Measurements from ENCODE around the gene DDX59.
"Not testable (repeated sequence)": the region's sequence is repeated elsewhere in the genome, so short reads cannot be mapped to it uniquely, and the experiment has no call there.

DDX59 gene

GRCh38 chr1:200640963-200641401 is 28.7 kb downstream of the DDX59 start:
- DNase-seq (ENCODE audit: low read depth, low spot score) = no peak
- Histone ChIP-seq H3K9ac (ENCODE audit: insufficient read length, low read depth) (no peak overlapping the region), H3K4me1 (ENCODE audit: insufficient read depth, insufficient read length) (peaks cover 2% of the 10 kb centered on the region), H3K27me3 (ENCODE audit: insufficient read depth, insufficient read length) (no peaks in the 10 kb centered on the region), H3K9me3 (ENCODE audit: insufficient read depth, low read length) (no peaks in the 10 kb centered on the region), H3K36me3 (ENCODE audit: insufficient read depth, insufficient read length, low read length) (peaks cover 6% of the 10 kb centered on the region), H3K4me3 (ENCODE audit: insufficient read length, low read depth) (no peak overlapping the region)
- no peak for TF ChIP-seq ZNF274 (IDR thresholded peaks at IDR 0.05; ENCODE audit: low read depth, low read length)

- Histone ChIP-seq H3K4me1 (ENCODE audit: insufficient read depth, insufficient read length) (peaks cover 2% of the 10 kb centered on the region), H3K27me3 (ENCODE audit: insufficient read depth, insufficient read length) (no peaks in the 10 kb centered on the region), H3K9ac (ENCODE audit: insufficient read length, low read depth) (no peak overlapping the region), H3K4me3 (ENCODE audit: insufficient read length, low read depth) (no peak overlapping the region), H3K9me3 (ENCODE audit: insufficient read depth, low read length) (no peaks in the 10 kb centered on the region), H3K36me3 (ENCODE audit: insufficient read depth, insufficient read length, low read length) (peaks cover 4% of the 10 kb centered on the region)
- TF ChIP-seq SUZ12 (IDR thresholded peaks at IDR 0.05; ENCODE audit: extremely low read depth, insufficient read depth, insufficient read length) (no peak), ZNF274 (IDR thresholded peaks at IDR 0.05; ENCODE audit: low read depth, low read length) (no peak), YY1 (IDR thresholded peaks at IDR 0.05; ENCODE audit: insufficient read depth, insufficient read length) (no peak)
- no peak for DNase-seq (ENCODE audit: low read depth, low spot score)
Observed at GRCh38 chr1:200640373-200640962, 29.2 kb downstream of the DDX59 start.

- H3K36me3 ChIP-seq (ENCODE audit: insufficient read depth, insufficient read length, low read length) = no peaks in the 10 kb centered on the region
- no peaks in the 10 kb centered on the region for H3K9me3 ChIP-seq (ENCODE audit: insufficient read depth, low read length)
- peaks cover 2% of the 10 kb centered on the region for H3K4me1 ChIP-seq (ENCODE audit: insufficient read depth, insufficient read length)
- no peak for TF ChIP-seq ZNF274 (IDR thresholded peaks at IDR 0.05; ENCODE audit: low read depth, low read length)
- no peak for TF ChIP-seq YY1 (IDR thresholded peaks at IDR 0.05; ENCODE audit: insufficient read depth, insufficient read length)
- no peak for TF ChIP-seq SUZ12 (IDR thresholded peaks at IDR 0.05; ENCODE audit: extremely low read depth, insufficient read depth, insufficient read length)
- no peak for DNase-seq (ENCODE audit: low read depth, low spot score)
- H3K4me3 ChIP-seq (ENCODE audit: insufficient read length, low read depth) = no peak overlapping the region
- no peaks in the 10 kb centered on the region for H3K27me3 ChIP-seq (ENCODE audit: insufficient read depth, insufficient read length)
- no peak overlapping the region for H3K9ac ChIP-seq (ENCODE audit: insufficient read length, low read depth)
Observed at GRCh38 chr1:200638073-200638472, 31.6 kb downstream of the DDX59 start.

GRCh38 chr1:200636681-200637080 is 33.0 kb downstream of the DDX59 start:
- Histone ChIP-seq H3K9me3 (ENCODE audit: insufficient read depth, low read length) (no peaks in the 10 kb centered on the region), H3K36me3 (ENCODE audit: insufficient read depth, insufficient read length, low read length) (no peaks in the 10 kb centered on the region), H3K27me3 (ENCODE audit: insufficient read depth, insufficient read length) (no peaks in the 10 kb centered on the region), H3K9ac (ENCODE audit: insufficient read length, low read depth) (no peak overlapping the region), H3K4me3 (ENCODE audit: insufficient read length, low read depth) (no peak overlapping the region), H3K4me1 (ENCODE audit: insufficient read depth, insufficient read length) (peaks cover 2% of the 10 kb centered on the region)
- no peak for TF ChIP-seq ZNF274 (IDR thresholded peaks at IDR 0.05; ENCODE audit: low read depth, low read length)
- no peak for TF ChIP-seq YY1 (IDR thresholded peaks at IDR 0.05; ENCODE audit: insufficient read depth, insufficient read length)
- no peak for TF ChIP-seq SUZ12 (IDR thresholded peaks at IDR 0.05; ENCODE audit: extremely low read depth, insufficient read depth, insufficient read length)
- DNase-seq (ENCODE audit: low read depth, low spot score) = no peak

GRCh38 chr1:200634261-200635122 is 35.2 kb downstream of the DDX59 start:
- Histone ChIP-seq H3K4me1 (ENCODE audit: insufficient read depth, insufficient read length) (no peaks in the 10 kb centered on the region), H3K4me3 (ENCODE audit: insufficient read length, low read depth) (no peak overlapping the region), H3K27me3 (ENCODE audit: insufficient read depth, insufficient read length) (no peaks in the 10 kb centered on the region), H3K36me3 (ENCODE audit: insufficient read depth, insufficient read length, low read length) (no peaks in the 10 kb centered on the region), H3K9me3 (ENCODE audit: insufficient read depth, low read length) (no peaks in the 10 kb centered on the region), H3K9ac (ENCODE audit: insufficient read length, low read depth) (no peak overlapping the region)
- no peak for DNase-seq (ENCODE audit: low read depth, low spot score)
- TF ChIP-seq YY1 (IDR thresholded peaks at IDR 0.05; ENCODE audit: insufficient read depth, insufficient read length) = no peak
- no peak for TF ChIP-seq ZNF274 (IDR thresholded peaks at IDR 0.05; ENCODE audit: low read depth, low read length)
- TF ChIP-seq SUZ12 (IDR thresholded peaks at IDR 0.05; ENCODE audit: extremely low read depth, insufficient read depth, insufficient read length) = no peak

- Histone ChIP-seq H3K4me3 (ENCODE audit: insufficient read length, low read depth) (no peak overlapping the region), H3K4me1 (ENCODE audit: insufficient read depth, insufficient read length) (no peaks in the 10 kb centered on the region), H3K27me3 (ENCODE audit: insufficient read depth, insufficient read length) (no peaks in the 10 kb centered on the region), H3K9me3 (ENCODE audit: insufficient read depth, low read length) (no peaks in the 10 kb centered on the region), H3K36me3 (ENCODE audit: insufficient read depth, insufficient read length, low read length) (no peaks in the 10 kb centered on the region), H3K9ac (ENCODE audit: insufficient read length, low read depth) (no peak overlapping the region)
- TF ChIP-seq SUZ12 (IDR thresholded peaks at IDR 0.05; ENCODE audit: extremely low read depth, insufficient read depth, insufficient read length) (no peak), ZNF274 (IDR thresholded peaks at IDR 0.05; ENCODE audit: low read depth, low read length) (no peak), YY1 (IDR thresholded peaks at IDR 0.05; ENCODE audit: insufficient read depth, insufficient read length) (no peak)
- DNase-seq (ENCODE audit: low read depth, low spot score) = no peak
Observed at GRCh38 chr1:200631375-200631774, 38.3 kb downstream of the DDX59 start.

GRCh38 chr1:200630515-200630899 is 39.2 kb downstream of the DDX59 start:
- H3K9me3 ChIP-seq (ENCODE audit: insufficient read depth, low read length); H3K36me3 ChIP-seq (ENCODE audit: insufficient read depth, insufficient read length, low read length); H3K27me3 ChIP-seq (ENCODE audit: insufficient read depth, insufficient read length); H3K4me1 ChIP-seq (ENCODE audit: insufficient read depth, insufficient read length); DNase-seq (ENCODE audit: low read depth, low spot score); H3K4me3 ChIP-seq (ENCODE audit: insufficient read length, low read depth); H3K9ac ChIP-seq (ENCODE audit: insufficient read length, low read depth): not testable (repeated sequence)
